ENCODE measurements around the gene XRCC1.

The XRCC1 gene

DNA sequence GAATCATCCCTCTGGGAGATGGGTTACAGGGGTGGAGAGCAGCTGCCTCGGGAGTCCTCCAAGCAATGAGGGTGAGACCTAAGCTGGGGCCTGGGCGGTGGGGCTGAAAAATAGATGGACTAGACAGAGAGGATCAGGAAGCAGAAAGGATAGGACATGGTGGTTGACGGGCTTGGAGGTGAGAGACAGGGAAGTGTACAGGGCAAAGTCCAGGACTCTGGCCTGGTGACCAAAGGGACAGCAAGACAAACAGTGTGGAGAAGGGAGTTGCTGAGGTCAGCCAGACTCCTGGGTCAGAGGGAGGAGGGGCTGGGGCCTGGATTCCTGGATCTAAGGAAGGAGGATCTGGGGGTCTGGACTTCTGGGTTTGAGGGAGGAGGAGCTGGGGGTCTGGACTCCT is 76.3 kb downstream of the XRCC1 start:
- no peak for FAIRE-seq
- DNase-seq (ENCODE audit: insufficient read length, low spot score) = no peak
- TF ChIP-seq SPI1 (IDR thresholded peaks at IDR 0.05; ENCODE audit: low read depth, low read length) = no peak
- no peak for TF ChIP-seq POU2F2 (IDR thresholded peaks at IDR 0.05; ENCODE audit: low read depth, low read length)
- no peak for TF ChIP-seq PAX5 (IDR thresholded peaks at IDR 0.05; ENCODE audit: insufficient read depth, low read length, severe bottlenecking)
- TF ChIP-seq POLR2A (IDR thresholded peaks at IDR 0.05; ENCODE audit: low read depth, low read length) = no peak

DNA sequence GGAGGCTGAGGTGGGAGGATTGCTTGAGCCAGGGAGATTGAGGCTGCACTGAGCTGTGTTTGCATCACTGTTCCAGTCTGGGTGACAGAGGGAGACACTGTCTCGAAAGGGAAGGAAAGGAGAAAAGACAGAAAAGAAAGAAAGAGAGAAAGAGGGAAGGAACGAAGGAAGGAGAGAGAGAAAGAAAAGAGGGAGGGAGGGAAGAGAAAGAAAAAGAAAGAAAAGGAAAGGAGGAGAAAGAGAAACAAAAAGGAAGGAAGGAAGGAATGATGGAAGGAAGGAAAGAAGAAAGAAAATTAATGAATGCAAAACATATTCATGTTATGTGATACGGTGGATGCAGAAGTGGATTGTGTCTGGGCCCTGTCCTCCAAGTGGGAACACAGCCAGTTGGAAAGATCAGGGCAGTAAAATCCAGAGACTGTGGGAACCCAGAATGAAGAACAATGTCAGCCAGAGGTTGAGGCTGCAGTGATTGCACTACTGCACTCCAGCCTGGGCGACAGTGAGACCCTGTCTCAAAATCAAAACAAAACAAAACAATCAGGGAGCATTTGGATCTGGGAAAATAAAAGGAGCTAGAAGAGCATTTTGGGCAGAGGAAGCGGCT is 77.0 kb downstream of the XRCC1 start:
- TF ChIP-seq PAX5 (IDR thresholded peaks at IDR 0.05; ENCODE audit: insufficient read depth, low read length, severe bottlenecking) (no peak), TAF1 (IDR thresholded peaks at IDR 0.05; ENCODE audit: low read depth, low read length) (no peak), POLR2A (IDR thresholded peaks at IDR 0.05; ENCODE audit: low read depth, low read length) (no peak), POLR2AphosphoS5 (IDR thresholded peaks at IDR 0.05; ENCODE audit: low read depth, low read length) (no peak), SPI1 (IDR thresholded peaks at IDR 0.05; ENCODE audit: low read depth, low read length) (no peak), POU2F2 (IDR thresholded peaks at IDR 0.05; ENCODE audit: low read depth, low read length) (no peak)
- no peak for DNase-seq (ENCODE audit: insufficient read length, low spot score)
- no peak for FAIRE-seq

DNA sequence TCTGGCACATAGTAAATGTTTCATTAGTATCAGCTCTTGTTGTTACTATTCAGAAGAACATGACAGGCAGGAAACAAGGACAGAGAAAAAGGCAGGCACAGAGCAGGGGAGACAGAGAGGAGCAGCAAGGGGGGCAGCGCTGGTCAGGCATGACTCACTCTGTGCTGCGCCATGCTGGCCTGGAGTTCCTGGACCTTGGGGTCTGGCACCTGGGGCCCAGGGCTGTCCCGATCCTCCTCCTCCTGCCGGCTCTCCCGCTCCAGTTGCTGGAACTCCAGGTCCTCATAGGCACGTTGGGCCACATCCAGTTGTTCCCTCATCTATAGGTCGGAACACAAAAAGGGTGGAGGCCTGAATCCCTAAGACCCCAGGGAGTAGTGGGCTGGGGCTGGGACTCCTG is 78.4 kb downstream of the XRCC1 start:
- FAIRE-seq = no peak
- no peak for TF ChIP-seq TAF1 (IDR thresholded peaks at IDR 0.05; ENCODE audit: low read depth, low read length)
- no peak for TF ChIP-seq SPI1 (IDR thresholded peaks at IDR 0.05; ENCODE audit: low read depth, low read length)
- TF ChIP-seq POLR2AphosphoS5 (IDR thresholded peaks at IDR 0.05; ENCODE audit: low read depth, low read length) = no peak
- no peak for TF ChIP-seq POLR2A (IDR thresholded peaks at IDR 0.05; ENCODE audit: low read depth, low read length)
- no peak for TF ChIP-seq POU2F2 (IDR thresholded peaks at IDR 0.05; ENCODE audit: low read depth, low read length)
- no peak for TF ChIP-seq PAX5 (IDR thresholded peaks at IDR 0.05; ENCODE audit: insufficient read depth, low read length, severe bottlenecking)

DNA sequence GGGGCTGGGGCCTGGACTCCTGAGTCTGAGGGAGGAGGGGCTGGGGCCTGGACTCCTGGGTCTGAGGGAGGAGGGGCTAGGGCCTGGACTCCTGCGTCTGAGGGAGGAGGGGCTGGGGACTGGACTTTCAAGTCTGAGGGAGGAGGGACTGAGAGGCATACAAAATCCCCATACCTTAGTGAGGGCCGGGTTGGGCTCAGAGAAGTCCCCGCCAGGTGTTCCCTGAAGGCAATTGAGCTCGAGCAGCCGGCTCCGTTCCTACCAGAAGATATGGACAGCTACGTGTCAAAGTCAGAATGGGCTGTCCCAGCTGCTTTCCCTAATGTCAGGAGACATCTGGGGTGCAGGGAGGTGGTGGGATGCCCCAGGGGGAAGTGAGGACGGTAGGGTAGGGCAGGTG is 80.2 kb downstream of the XRCC1 start:
- no peak for TF ChIP-seq PAX5 (IDR thresholded peaks at IDR 0.05; ENCODE audit: insufficient read depth, low read length, severe bottlenecking)
- no peak for TF ChIP-seq POLR2AphosphoS5 (IDR thresholded peaks at IDR 0.05; ENCODE audit: low read depth, low read length)
- no peak for TF ChIP-seq TAF1 (IDR thresholded peaks at IDR 0.05; ENCODE audit: low read depth, low read length)
- TF ChIP-seq POLR2A (IDR thresholded peaks at IDR 0.05; ENCODE audit: low read depth, low read length) = no peak
- no peak for TF ChIP-seq POU2F2 (IDR thresholded peaks at IDR 0.05; ENCODE audit: low read depth, low read length)
- no peak for TF ChIP-seq SPI1 (IDR thresholded peaks at IDR 0.05; ENCODE audit: low read depth, low read length)
- no peak for DNase-seq (ENCODE audit: insufficient read length, low spot score)
- no peak for FAIRE-seq

More for the DNA sequence above, 78.4 kb downstream of the XRCC1 start:
- no peak for DNase-seq (ENCODE audit: insufficient read length, low spot score)
